ENCODE results near the gene ZBED1.
"Not testable (repeated sequence)": the region's sequence is repeated elsewhere in the genome, so short reads cannot be mapped to it uniquely, and the experiment has no call there.

The ZBED1 gene

DNA sequence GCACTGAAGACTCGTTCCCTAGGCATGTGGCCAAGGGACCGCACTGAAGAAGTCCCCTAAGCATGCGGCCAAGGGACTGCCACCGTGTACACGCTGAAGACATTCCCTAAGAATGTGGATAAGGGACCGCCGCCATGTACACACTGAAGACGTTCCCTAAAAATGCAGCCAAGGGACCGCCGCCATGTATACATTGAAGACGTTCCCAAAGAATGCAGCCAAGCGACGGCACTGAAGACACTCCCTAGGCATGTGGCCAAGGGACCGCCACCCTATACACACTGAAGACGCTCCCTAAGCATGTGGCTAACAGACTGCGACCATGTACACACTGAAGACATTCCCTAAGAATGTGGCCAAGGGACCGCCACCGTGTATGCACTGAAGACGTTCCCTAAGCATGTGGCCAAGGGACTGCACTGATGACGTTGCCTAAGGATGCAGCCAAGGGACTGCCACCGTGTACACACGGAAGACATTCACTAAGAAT, 31.5 kb downstream of the ZBED1 start:
- DNase-seq (ENCODE audit: low spot score): no peak
- no peak overlapping the region for H3K27ac ChIP-seq
- no peak overlapping the region for H3K4me3 ChIP-seq
- TF ChIP-seq CTCF (IDR thresholded peaks at IDR 0.05): no peak

DNA sequence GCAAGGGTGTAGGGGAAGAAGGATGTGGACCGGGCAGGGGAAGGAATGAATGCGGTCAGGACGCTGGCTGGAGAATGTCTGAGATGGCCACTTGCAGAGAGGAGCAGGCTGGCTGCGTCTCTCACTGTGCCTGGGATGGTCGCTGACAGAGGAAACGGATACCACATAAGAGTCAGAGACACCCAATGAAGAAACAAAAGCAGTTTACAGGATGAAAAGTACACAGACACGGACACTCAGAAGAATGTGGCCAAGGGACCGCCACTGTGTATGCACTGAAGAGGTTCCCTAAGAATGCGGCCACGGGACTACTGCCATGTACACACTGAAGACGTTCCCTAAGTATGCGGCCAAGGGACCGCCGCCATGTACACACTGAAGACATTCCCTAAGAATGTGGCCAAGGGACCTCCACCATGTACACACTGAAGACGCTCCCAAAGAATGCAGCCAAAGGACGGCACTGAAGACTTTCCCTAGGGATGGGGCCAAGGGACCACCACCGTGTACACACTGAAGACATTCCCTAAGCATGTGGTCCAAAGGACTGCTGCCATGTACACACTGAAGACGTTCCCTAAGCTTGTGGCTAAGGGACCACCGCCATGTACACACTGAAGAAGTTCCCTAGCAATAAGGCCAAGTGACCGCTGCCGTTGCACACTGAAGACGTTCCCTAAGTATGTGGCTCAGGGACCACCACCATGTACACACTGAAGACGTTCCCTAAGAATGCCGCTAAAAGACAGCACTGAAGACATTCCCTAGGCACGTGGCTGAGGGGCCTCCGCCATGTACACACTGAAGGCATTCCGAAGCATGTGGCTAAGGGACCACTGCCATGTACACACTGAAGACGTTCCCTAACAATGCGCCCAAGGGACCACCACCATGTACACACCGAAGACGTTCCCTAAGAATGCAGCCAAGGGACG, 32.2 kb downstream of the ZBED1 start:
- no peak for TF ChIP-seq CTCF (IDR thresholded peaks at IDR 0.05)
- no peak overlapping the region for H3K27ac ChIP-seq
- H3K4me3 ChIP-seq: no peak overlapping the region
- DNase-seq (ENCODE audit: low spot score): no peak

- H3K27ac ChIP-seq: no peak overlapping the region
- DNase-seq (ENCODE audit: low spot score): no peak
- no peak overlapping the region for H3K4me3 ChIP-seq
- no peak for TF ChIP-seq CTCF (IDR thresholded peaks at IDR 0.05)
These were observed 33.7 kb downstream of the ZBED1 start for GRCh38 chrX:2466876-2467656.

DNA sequence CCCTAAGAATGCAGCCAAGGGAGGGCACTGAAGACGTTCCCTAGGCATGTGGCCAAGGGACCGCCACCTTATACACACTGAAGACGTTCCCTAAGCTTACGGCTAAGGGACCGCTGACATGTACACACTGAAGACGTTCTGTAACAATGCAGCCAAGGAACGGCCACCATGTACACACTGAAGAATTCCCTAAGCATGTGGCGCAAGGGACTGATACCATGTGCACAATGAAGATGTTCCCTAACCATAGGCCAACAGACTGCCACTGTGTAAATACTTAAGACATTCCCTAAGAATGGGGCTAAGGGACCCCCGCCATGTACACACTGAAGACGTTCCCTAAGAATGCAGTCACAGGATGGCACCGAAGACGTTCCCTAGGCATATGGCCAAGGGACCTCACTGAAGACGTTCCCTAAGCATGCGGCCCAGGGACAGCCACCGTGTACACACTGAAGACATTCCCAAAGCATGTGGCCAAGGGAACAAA, 36.1 kb downstream of the ZBED1 start:
- TF ChIP-seq CTCF (IDR thresholded peaks at IDR 0.05): no peak
- Histone ChIP-seq H3K4me3 (no peak overlapping the region), H3K27ac (no peak overlapping the region)
- no peak for DNase-seq (ENCODE audit: low spot score)

DNA sequence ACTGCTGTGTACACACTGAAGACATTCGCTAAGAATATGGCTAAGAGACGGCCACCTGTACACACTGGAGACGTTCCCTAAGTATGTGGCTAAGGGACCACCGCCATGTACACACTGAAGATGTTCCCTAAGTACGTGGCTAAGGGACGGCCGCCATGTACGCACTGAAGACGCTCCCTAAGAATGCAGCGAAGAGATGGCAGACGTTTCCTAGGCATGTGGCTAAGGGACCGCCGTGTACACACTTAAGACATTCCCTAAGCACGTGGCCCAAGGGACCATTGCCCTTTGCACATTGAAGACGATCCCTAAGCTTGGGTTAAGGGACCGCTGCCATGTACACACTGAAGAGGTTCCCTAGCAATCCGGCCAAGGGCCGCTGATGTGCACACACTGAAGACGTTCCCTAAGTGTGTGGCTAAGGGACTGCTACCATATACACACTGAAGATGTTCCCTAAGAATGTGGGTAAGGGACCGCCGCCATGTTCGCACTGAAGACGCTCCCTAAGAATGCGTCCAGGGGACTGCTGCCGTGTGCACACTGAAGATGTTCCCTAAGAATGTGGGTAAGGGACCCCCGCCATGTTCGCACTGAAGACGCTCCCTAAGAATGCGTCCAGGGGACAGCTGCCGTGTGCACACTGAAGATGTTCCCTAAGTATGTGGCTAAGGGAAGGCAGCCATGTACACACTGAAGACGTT, 36.7 kb downstream of the ZBED1 start:
- Histone ChIP-seq H3K27ac (no peak overlapping the region), H3K4me3 (no peak overlapping the region)
- no peak for DNase-seq (ENCODE audit: low spot score)
- TF ChIP-seq CTCF (IDR thresholded peaks at IDR 0.05): no peak

- not testable (repeated sequence) for H3K4me3 ChIP-seq; H3K27ac ChIP-seq; DNase-seq (ENCODE audit: low spot score)
These were observed 37.3 kb downstream of the ZBED1 start for GRCh38 chrX:2463481-2463880.

DNA sequence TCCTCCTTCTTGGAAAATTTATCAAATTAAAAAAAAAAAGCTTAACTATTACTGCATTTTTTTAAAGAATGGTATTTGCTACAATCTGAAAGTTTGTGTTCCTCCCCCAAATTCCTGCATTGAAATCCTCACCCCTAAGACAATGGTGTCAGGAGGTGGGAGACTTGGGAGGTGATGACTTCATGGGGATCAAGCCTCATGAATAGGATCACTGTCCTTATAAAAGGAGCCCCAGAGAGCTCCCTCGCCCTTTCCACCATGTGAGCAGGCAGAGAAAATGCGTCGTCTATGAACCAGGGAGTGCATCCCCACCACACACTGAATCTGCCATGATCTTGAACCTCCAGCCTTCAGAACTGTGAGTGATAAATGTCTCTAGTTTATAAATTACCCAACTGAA, 38.0 kb downstream of the ZBED1 start:
- Histone ChIP-seq H3K4me3 (no peak overlapping the region), H3K27ac (no peak overlapping the region)
- TF ChIP-seq CTCF (IDR thresholded peaks at IDR 0.05): no peak
- DNase-seq (ENCODE audit: low spot score): no peak
